OCI-LY7 (cell line): ENCODE results near the gene KPNA4. TPM values are rescaled to one million over a fixed set of nuclear protein-coding genes. Genes with fewer than 3 reads are reported as not detected.

Source experiments
- BruUV-seq: library from RNA; stranded (reverse); fragments of 400-500 nt; replicated peaks from 2 replicates; lab custom pipeline; 2021; lab: Mats Ljungman, UMichigan
- CTCF ChIA-PET: fragments of 300-600 bp; sonication (Branson Sonifier 250); formaldehyde crosslinking; loops from one replicate; lab custom pipeline; 2022; ENCODE audit warnings: antibody characterized with exemption; ENCODE audit not compliant: unreplicated experiment; lab: Charles Lee
- POLR2A ChIA-PET: fragments of 300-600 bp; sonication (Branson Sonifier 250); formaldehyde crosslinking; loops from one replicate; lab custom pipeline; 2022; ENCODE audit warnings: antibody characterized with exemption; lab: Charles Lee
- DNase-seq: peaks from one replicate; pipeline ENCODE4 v3.0.0-alpha.2; 2015; ENCODE audit warnings: low spot score
- H2AFZ ChIP-seq: fragments of 200-600 bp; sonication (generic), shearing (Covaris generic); 2 replicates; pipeline ENCODE4 v1.6.1; 2014; ENCODE audit warnings: mild to moderate bottlenecking, antibody characterized with exemption, low read length, moderate library complexity
- H3K27ac ChIP-seq: fragments of 200-600 bp; sonication (generic); 2 replicates; pipeline ENCODE4 v1.5.1; 2014; ENCODE audit warnings: mixed run types, low read depth, mild to moderate bottlenecking, moderate library complexity, low read length, inconsistent platforms; ENCODE audit not compliant: poor library complexity, severe bottlenecking
- H3K36me3 ChIP-seq: fragments of 200-600 bp; sonication (generic); 2 replicates; pipeline ENCODE4 v1.6.1; 2014; ENCODE audit warnings: mild to moderate bottlenecking, antibody characterized with exemption, low read length, moderate library complexity, mixed read lengths; ENCODE audit not compliant: insufficient read depth
- H3K4me1 ChIP-seq: fragments of 200-600 bp; sonication (generic); 2 replicates; pipeline ENCODE4 v1.5.1; 2014; ENCODE audit warnings: mild to moderate bottlenecking, low read length; ENCODE audit not compliant: insufficient read depth, poor library complexity, severe bottlenecking
- H3K4me2 ChIP-seq: fragments of 200-600 bp; sonication (generic); 2 replicates; pipeline ENCODE4 v1.6.1; 2014; ENCODE audit warnings: mild to moderate bottlenecking, low read length
- H3K4me3 ChIP-seq: fragments of 200-600 bp; sonication (generic); 2 replicates; pipeline ENCODE4 v1.5.1; 2014; ENCODE audit warnings: mild to moderate bottlenecking, low read depth, low read length; ENCODE audit not compliant: poor library complexity, severe bottlenecking
- H3K79me2 ChIP-seq: fragments of 200-600 bp; sonication (generic); 2 replicates; pipeline ENCODE4 v1.6.1; 2016; ENCODE audit warnings: low read depth, mild to moderate bottlenecking, low read length, moderate library complexity, mixed read lengths; ENCODE audit not compliant: insufficient read depth
- H3K9me2 ChIP-seq: fragments of 200-600 bp; sonication (generic); 2 replicates; pipeline ENCODE4 v1.6.1; 2016; ENCODE audit warnings: mild to moderate bottlenecking, low read length, mixed read lengths; ENCODE audit not compliant: insufficient read depth
- H3K9me3 ChIP-seq: fragments of 200-600 bp; sonication (generic); 2 replicates; pipeline ENCODE4 v1.6.1; 2014; ENCODE audit warnings: mild to moderate bottlenecking, mixed run types, low read length, mixed read lengths
- H4K20me1 ChIP-seq: fragments of 200-600 bp; sonication (generic); 2 replicates; pipeline ENCODE4 v1.6.1; 2014; ENCODE audit warnings: mild to moderate bottlenecking, antibody characterized with exemption, low read length, moderate library complexity, mixed read lengths; ENCODE audit not compliant: insufficient read depth
- CTCF ChIP-seq: fragments of 200-600 bp; sonication (generic); conservative IDR thresholded peaks from 2 replicates; pipeline ENCODE4 v1.5.1; 2014; ENCODE audit warnings: mild to moderate bottlenecking, antibody characterized with exemption, low read length, moderate library complexity, mixed read lengths
- EZH2phosphoT487 ChIP-seq: fragments of 200-600 bp; sonication (generic); IDR thresholded peaks from 2 replicates; pipeline ENCODE4 v1.6.1; 2018; ENCODE audit warnings: low read depth, borderline replicate concordance, mild to moderate bottlenecking, mixed run types, antibody characterized with exemption, low read length, moderate library complexity, mixed read lengths
- intact Hi-C: fragments of 100-400 bp; cut with micrococcal nuclease; formaldehyde crosslinking; loops from one replicate; pipeline ENCODE4 v1.10.0; 2022; ENCODE audit not compliant: unreplicated experiment
- total RNA-seq, 2 experiments: library from RNA; depleted of rRNA in 1 of 2; stranded (reverse); fragments of >200 nt in 1 of 2; shearing (Covaris generic) in 1 of 2; gene quantifications; 2 replicates each; pipeline ENCODE4 v1.2.3, GENCODE V29; 2014 to 2022

Gene KPNA4
- total RNA-seq, 2 experiments from 2014 or later = 15.7 to 46.3 TPM

- H2AFZ ChIP-seq = no peak overlapping the region
- TF ChIP-seq CTCF = no peak
- TF ChIP-seq EZH2phosphoT487 = no peak
- ChIA-PET POLR2A (interaction anchor here (0.6 kb wide), 1 partner anchor 46 kb away, joined by 3 read pairs; no protein-coding TSS in a partner anchor), CTCF (no interaction called here)
- no peaks in the 10 kb centered on the region for H3K36me3 ChIP-seq
- no peak overlapping the region for H3K27ac ChIP-seq
- H3K79me2 ChIP-seq = no peaks in the 10 kb centered on the region
- no peaks in the 10 kb centered on the region for H3K9me3 ChIP-seq
- no peak overlapping the region for H3K4me3 ChIP-seq
- intact Hi-C loops = no loop called here
- H3K4me2 ChIP-seq = no peak overlapping the region
- DNase-seq = no peak
- H3K4me1 ChIP-seq = no peaks in the 10 kb centered on the region
- no peaks in the 10 kb centered on the region; the same call in 1 of the 2 replicates for H4K20me1 ChIP-seq
- no peaks in the 10 kb centered on the region for H3K9me2 ChIP-seq
- no TSS peak for BruUV-seq
These were observed 11.7 kb upstream of the KPNA4 start for GRCh38 chr3:160577093-160577492.

- H4K20me1 ChIP-seq = no peaks in the 10 kb centered on the region; the same call in 1 of the 2 replicates
- ChIA-PET CTCF (no interaction called here), POLR2A (no interaction called here)
- no peak overlapping the region for H3K4me2 ChIP-seq
- no peak overlapping the region for H2AFZ ChIP-seq
- DNase-seq = no peak
- H3K4me1 ChIP-seq = no peaks in the 10 kb centered on the region
- intact Hi-C loops = no loop called here
- no peaks in the 10 kb centered on the region for H3K36me3 ChIP-seq
- no peak overlapping the region for H3K4me3 ChIP-seq
- no peaks in the 10 kb centered on the region for H3K79me2 ChIP-seq
- no peak for TF ChIP-seq EZH2phosphoT487
- TF ChIP-seq CTCF = no peak
- BruUV-seq = no TSS peak
- H3K9me3 ChIP-seq = no peaks in the 10 kb centered on the region
- no peak overlapping the region for H3K27ac ChIP-seq
- H3K9me2 ChIP-seq = no peaks in the 10 kb centered on the region
These were observed 11.2 kb upstream of the KPNA4 start for GRCh38 chr3:160576621-160577020.

- no peaks in the 10 kb centered on the region for H3K9me3 ChIP-seq
- H3K27ac ChIP-seq = no peak overlapping the region
- no peaks in the 10 kb centered on the region for H3K36me3 ChIP-seq
- no peak overlapping the region for H3K4me2 ChIP-seq
- BruUV-seq = no TSS peak
- TF ChIP-seq EZH2phosphoT487 (no peak), CTCF (no peak)
- POLR2A ChIA-PET = interaction anchor here (0.6 to 0.7 kb wide), 4 partner anchors 12 to 712 kb away, joined by 3 read pairs; no protein-coding TSS in a partner anchor
- no peak for DNase-seq
- H3K79me2 ChIP-seq = no peaks in the 10 kb centered on the region
- H2AFZ ChIP-seq = no peak overlapping the region
- CTCF ChIA-PET = no interaction called here
- no peaks in the 10 kb centered on the region for H3K4me1 ChIP-seq
- no peaks in the 10 kb centered on the region; the same call in 1 of the 2 replicates for H4K20me1 ChIP-seq
- no peaks in the 10 kb centered on the region for H3K9me2 ChIP-seq
- H3K4me3 ChIP-seq = no peak overlapping the region
- intact Hi-C loops = no loop called here
These were observed 10.2 kb upstream of the KPNA4 start for GRCh38 chr3:160575589-160575988.
